Adrenal gland (tissue), 5 donors: Measurements from ENCODE around the gene APBA1.

Experiments used
- POLR2A ChIP-seq, 2 donors: fragments of 450-650 bp; IDR thresholded peaks; one replicate each; pipeline ENCODE4 v1.6.1; 2017; ENCODE audit warnings: antibody characterized with exemption in 2 of 2, mild to moderate bottlenecking in 2 of 2, moderate library complexity in 1 of 2
- TF ChIP-seq, protein P1 (sequence below), 6 experiments: fragments of 450-650 bp in 4 of 6; fragments of 200-600 bp in 2 of 6; sonication (generic) in 1 of 6; IDR thresholded peaks; 1 replicate in 5 of 6; 2 replicates in 1 of 6; pipeline versions ENCODE4 v1.5.1 to v1.8.0; 2016 to 2021; ENCODE audit warnings: antibody characterized with exemption in 6 of 6, mild to moderate bottlenecking in 2 of 6, moderate library complexity in 1 of 6
- donor health status: DM: no; HTN: no; CAD: no.

DNA sequence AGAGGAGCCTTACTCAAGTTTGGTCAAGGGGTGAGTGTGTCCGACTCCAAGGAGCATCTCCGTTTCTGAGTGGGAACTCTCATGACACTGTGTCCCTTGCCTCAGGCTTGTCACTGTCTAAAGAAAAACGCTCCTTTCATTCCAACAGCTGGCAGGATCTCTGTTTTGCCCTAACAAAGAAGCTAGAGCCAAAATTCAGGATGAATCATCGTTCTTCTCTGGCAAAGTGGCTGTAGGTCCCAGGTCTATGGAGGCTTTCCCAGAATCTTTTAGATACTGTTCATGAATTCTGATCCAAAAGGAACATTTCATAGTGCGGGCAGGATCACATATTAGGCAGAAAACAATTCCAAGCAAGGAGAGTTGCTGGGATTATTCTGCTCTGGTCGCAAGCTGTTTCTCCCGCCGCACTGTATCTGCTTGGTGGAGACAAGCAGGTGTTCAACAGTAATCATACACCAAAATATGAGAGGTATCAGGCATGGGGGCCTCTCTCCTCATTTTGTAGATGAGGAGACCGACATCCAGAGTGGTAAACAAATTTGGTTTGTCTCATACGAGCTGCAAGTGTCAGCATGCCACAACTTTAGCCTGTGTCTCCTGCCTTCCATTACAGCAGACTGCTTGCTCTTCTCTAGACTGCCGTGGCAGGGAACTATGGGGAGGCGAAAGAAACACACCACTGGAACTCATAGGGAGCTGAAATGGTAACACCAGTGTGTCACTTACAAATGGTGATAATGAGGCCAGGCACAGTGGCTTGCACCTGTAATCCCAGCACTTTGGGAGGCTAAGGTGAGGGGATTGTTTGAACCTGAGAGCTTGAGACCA is 274.6 kb downstream of the APBA1 start:
- TF ChIP-seq, protein P1, sequence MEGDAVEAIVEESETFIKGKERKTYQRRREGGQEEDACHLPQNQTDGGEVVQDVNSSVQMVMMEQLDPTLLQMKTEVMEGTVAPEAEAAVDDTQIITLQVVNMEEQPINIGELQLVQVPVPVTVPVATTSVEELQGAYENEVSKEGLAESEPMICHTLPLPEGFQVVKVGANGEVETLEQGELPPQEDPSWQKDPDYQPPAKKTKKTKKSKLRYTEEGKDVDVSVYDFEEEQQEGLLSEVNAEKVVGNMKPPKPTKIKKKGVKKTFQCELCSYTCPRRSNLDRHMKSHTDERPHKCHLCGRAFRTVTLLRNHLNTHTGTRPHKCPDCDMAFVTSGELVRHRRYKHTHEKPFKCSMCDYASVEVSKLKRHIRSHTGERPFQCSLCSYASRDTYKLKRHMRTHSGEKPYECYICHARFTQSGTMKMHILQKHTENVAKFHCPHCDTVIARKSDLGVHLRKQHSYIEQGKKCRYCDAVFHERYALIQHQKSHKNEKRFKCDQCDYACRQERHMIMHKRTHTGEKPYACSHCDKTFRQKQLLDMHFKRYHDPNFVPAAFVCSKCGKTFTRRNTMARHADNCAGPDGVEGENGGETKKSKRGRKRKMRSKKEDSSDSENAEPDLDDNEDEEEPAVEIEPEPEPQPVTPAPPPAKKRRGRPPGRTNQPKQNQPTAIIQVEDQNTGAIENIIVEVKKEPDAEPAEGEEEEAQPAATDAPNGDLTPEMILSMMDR (IDR thresholded peaks at IDR 0.05): no peak
- TF ChIP-seq POLR2A (IDR thresholded peaks at IDR 0.05): no peak
